ENCODE data around the gene MEP1A. TPM values are rescaled to one million over a fixed set of nuclear protein-coding genes. Genes with fewer than 3 reads are reported as not detected.

MEP1A gene
- total and polyA plus RNA-seq, 2 of the 13 experiments (the other 11 are each of a cell fraction or from before 2014, with no cell fraction given), result 0.24 to 0.83 TPM

- no peak for TF ChIP-seq ZFP90 (CRISPR knock-in tag; IDR thresholded peaks at IDR 0.05; ENCODE audit: borderline replicate concordance)
Measured at GRCh38 chr6:46751658-46752057, 41.5 kb upstream of the MEP1A start (continued).

GRCh38 chr6:46755865-46756264 is 37.3 kb upstream of the MEP1A start:
- BruUV-seq (replicated peaks), result no TSS peak
- TF ChIP-seq GFI1 (CRISPR knock-in tag; IDR thresholded peaks at IDR 0.05; ENCODE audit: borderline replicate concordance), result no peak
- no peak for TF ChIP-seq RARA (CRISPR knock-in tag; IDR thresholded peaks at IDR 0.05)
- no peak for TF ChIP-seq STAG1 (CRISPR knock-in tag; IDR thresholded peaks at IDR 0.05)
- TF ChIP-seq, protein P1, sequence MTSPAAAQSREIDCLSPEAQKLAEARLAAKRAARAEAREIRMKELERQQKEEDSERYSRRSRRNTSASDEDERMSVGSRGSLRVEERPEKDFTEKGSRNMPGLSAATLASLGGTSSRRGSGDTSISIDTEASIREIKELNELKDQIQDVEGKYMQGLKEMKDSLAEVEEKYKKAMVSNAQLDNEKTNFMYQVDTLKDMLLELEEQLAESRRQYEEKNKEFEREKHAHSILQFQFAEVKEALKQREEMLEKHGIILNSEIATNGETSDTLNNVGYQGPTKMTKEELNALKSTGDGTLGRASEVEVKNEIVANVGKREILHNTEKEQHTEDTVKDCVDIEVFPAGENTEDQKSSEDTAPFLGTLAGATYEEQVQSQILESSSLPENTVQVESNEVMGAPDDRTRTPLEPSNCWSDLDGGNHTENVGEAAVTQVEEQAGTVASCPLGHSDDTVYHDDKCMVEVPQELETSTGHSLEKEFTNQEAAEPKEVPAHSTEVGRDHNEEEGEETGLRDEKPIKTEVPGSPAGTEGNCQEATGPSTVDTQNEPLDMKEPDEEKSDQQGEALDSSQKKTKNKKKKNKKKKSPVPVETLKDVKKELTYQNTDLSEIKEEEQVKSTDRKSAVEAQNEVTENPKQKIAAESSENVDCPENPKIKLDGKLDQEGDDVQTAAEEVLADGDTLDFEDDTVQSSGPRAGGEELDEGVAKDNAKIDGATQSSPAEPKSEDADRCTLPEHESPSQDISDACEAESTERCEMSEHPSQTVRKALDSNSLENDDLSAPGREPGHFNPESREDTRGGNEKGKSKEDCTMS (CRISPR knock-in tag; conservative IDR thresholded peaks at IDR 0.05), result no peak
- no peak for TF ChIP-seq ZNF577 (CRISPR knock-in tag; IDR thresholded peaks at IDR 0.05; ENCODE audit: borderline replicate concordance, low read depth)
- no peak for TF ChIP-seq GZF1 (CRISPR knock-in tag; IDR thresholded peaks at IDR 0.05)
- TF ChIP-seq ZNF280B (CRISPR knock-in tag; IDR thresholded peaks at IDR 0.05; ENCODE audit: borderline replicate concordance), result no peak
- no peak for TF ChIP-seq ZNF367 (CRISPR knock-in tag; IDR thresholded peaks at IDR 0.05; ENCODE audit: borderline replicate concordance)
- TF ChIP-seq ATAD3A (CRISPR knock-in tag; IDR thresholded peaks at IDR 0.05), result no peak
- no peak for TF ChIP-seq BRCA1 (CRISPR knock-in tag; IDR thresholded peaks at IDR 0.05)
- no peak for TF ChIP-seq HMG20B (CRISPR knock-in tag; conservative IDR thresholded peaks at IDR 0.05)
- TF ChIP-seq MAFK (conservative IDR thresholded peaks at IDR 0.05 in 1 of 2, IDR thresholded peaks at IDR 0.05 in 1 of 2; ENCODE audit: low read length in 2 of 2), result no peak
- no peak for TF ChIP-seq SP140L (CRISPR knock-in tag; IDR thresholded peaks at IDR 0.05; ENCODE audit: borderline replicate concordance)
- no peak for TF ChIP-seq ZNF484 (CRISPR knock-in tag; IDR thresholded peaks at IDR 0.05; ENCODE audit: borderline replicate concordance, low read depth)
- no peak for TF ChIP-seq ATRX (CRISPR knock-in tag; IDR thresholded peaks at IDR 0.05; ENCODE audit: borderline replicate concordance)
- TF ChIP-seq NRL (CRISPR knock-in tag; IDR thresholded peaks at IDR 0.05; ENCODE audit: borderline replicate concordance), result no peak
- DNase-seq (ENCODE audit: low spot score), result no peak
- POLR2A ChIA-PET, result no interaction called here
- Histone ChIP-seq H3K4me2 (ENCODE audit: low read depth, low read length) (no peak overlapping the region), H2AFZ (ENCODE audit: low read length) (no peak overlapping the region), H3K9ac (ENCODE audit: insufficient read depth, low read depth, low read length) (no peak overlapping the region), H3K9me3 (ENCODE audit: low read length) (no peaks in the 10 kb centered on the region), H3K27ac (ENCODE audit: extremely low read length, insufficient read depth, low read length) (no peak overlapping the region), H3K4me3 (replicated peaks in 1 of 3; ENCODE audit: insufficient read depth in 1 of 3, low read depth in 2 of 3, low read length in 3 of 3) (no peak overlapping the region), H4K20me1 (ENCODE audit: insufficient read depth, low read length) (no peaks in the 10 kb centered on the region), H3K4me1 (ENCODE audit: insufficient read depth, low read length) (no peaks in the 10 kb centered on the region), H3K36me3 (replicated peaks in 1 of 2; ENCODE audit: control insufficient read depth in 1 of 2, insufficient read depth in 2 of 2, low read length in 2 of 2) (no peaks in the 10 kb centered on the region), H3K27me3 (ENCODE audit: control insufficient read depth in 1 of 2, insufficient read depth in 2 of 2, low read length in 2 of 2) (peaks cover 0 to 6% of the 10 kb centered on the region in 2 experiments; a peak in 1 of 5 replicates), H3K79me2 (ENCODE audit: insufficient read depth, low read length) (no peaks in the 10 kb centered on the region)
- intact Hi-C loops (cut with micrococcal nuclease; ENCODE audit: unreplicated experiment) (no loop called here), in situ Hi-C loops (cut with HindIII; ENCODE audit: extremely low pct_ligation_motif_present, low pct_unique_long_range_greater_than_20kb) (no loop called here)
- no peak for ATAC-seq
- CTCF ChIA-PET (ENCODE audit: low intra/inter-chr PET ratio, low total read pairs), result no interaction called here
- WGBS (ENCODE audit: low lambda C conversion rate), result 0% methylated on average over 1 of the region's 1 CpG
- FAIRE-seq, result no peak

Data from HepG2 (cell line).